Esophagus (tissue), 2 donors: ENCODE results near the gene FMNL2. TPM values are rescaled to one million over a fixed set of nuclear protein-coding genes. Genes with fewer than 3 reads are reported as not detected.
"Not testable (repeated sequence)": the region's sequence is repeated elsewhere in the genome, so short reads cannot be mapped to it uniquely, and the experiment has no call there.

Experiments
- H3K27ac ChIP-seq, 2 donors: one replicate each; pipeline ENCODE4 v1.5.1; 2013; ENCODE audit warnings: low read depth in 2 of 2, mild to moderate bottlenecking in 2 of 2, inconsistent platforms in 1 of 2, low read length in 1 of 2, moderate library complexity in 1 of 2
- H3K27me3 ChIP-seq, 2 donors: one replicate each; pipeline ENCODE4 v1.6.1; 2013; ENCODE audit warnings: low read length in 2 of 2, control low read depth in 1 of 2, mild to moderate bottlenecking in 1 of 2; ENCODE audit not compliant: insufficient read depth in 2 of 2, control insufficient read depth in 1 of 2
- H3K36me3 ChIP-seq, 2 donors: one replicate each; pipeline ENCODE4 v1.6.1; 2013; ENCODE audit warnings: low read length in 1 of 2; ENCODE audit not compliant: control insufficient read depth in 2 of 2, insufficient read depth in 2 of 2
- H3K4me1 ChIP-seq, 2 donors: one replicate each; pipeline ENCODE4 v1.6.1; 2013; ENCODE audit warnings: low read length in 1 of 2; ENCODE audit not compliant: control insufficient read depth in 2 of 2, insufficient read depth in 2 of 2
- H3K4me3 ChIP-seq, 2 donors: one replicate each; pipeline ENCODE4 v1.5.1; 2013; ENCODE audit warnings: low read length in 2 of 2, mild to moderate bottlenecking in 2 of 2, low read depth in 1 of 2, moderate library complexity in 1 of 2
- H3K9me3 ChIP-seq, 2 donors: one replicate each; pipeline ENCODE4 v1.6.1; 2013; ENCODE audit warnings: mild to moderate bottlenecking in 2 of 2, low read depth in 1 of 2, low read length in 1 of 2, moderate library complexity in 1 of 2; ENCODE audit not compliant: control insufficient read depth in 2 of 2, insufficient read depth in 1 of 2
- WGBS, 2 donors: extraction: QIAGEN DNeasy Blood & Tissue Kit; methylation state at CpG; one replicate each; pipeline ENCODE4 v1.1.7; 2013; 5-methylcytosine and 5-hydroxymethylcytosine counted together
- polyA plus RNA-seq, 2 donors: library from polyadenylated mRNA; stranded (reverse); fragments of 200-250 nt; gene quantifications; one replicate each; pipeline ENCODE4 v1.2.3, GENCODE V29; 2013
- donor health status: healthy with polysubstance abuse.
- donor health status: Bipolar disorder and iron deficiency.

FMNL2 gene
- polyA plus RNA-seq, 2 donors = 4.2 to 5.3 TPM

DNA sequence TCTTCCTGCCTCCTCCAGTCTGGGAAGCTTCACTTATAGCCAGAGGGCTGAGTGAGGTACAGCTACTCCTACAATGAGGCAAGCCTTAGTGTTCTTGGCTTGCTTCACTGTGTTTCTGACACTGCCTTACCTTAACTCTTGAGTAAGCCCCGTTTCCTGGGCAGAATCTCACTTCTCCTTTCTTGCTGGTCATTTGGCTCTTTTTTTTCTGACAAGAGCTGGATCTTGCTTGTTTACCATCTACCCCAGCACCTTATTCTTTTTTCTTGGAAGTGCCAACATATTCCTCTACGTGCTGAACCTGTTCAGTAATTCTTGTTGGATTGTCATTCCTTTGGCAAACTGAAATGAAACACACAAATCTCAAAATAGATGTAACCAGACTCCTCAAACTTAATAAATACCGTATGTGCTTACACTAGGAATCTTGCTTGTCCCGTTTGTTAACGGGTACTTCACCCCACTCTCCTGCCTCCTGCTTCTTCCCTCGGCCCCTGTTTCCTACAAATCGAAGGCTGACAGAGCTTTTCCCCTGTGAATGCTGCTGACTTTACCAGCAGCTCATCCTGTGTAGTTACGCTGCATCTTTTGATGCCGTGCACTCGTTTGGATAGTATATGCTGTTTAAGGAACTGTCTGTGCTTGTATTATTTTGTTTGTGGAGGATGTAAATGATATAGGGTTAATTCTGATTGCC lies 132.2 kb downstream of the FMNL2 start:
- Histone ChIP-seq H3K27me3 (no peaks in the 10 kb centered on the region), H3K4me3 (no peak overlapping the region), H3K36me3 (no peaks in the 10 kb centered on the region), H3K27ac (peak overlapping the region in 1 of 2 donors; percentile 46), H3K9me3 (no peaks in the 10 kb centered on the region), H3K4me1 (peaks cover 0 to 8% of the 10 kb centered on the region in 2 donors)
- WGBS, 2 donors = 36 to 46% methylated on average over 10 of the region's 10 CpGs

DNA sequence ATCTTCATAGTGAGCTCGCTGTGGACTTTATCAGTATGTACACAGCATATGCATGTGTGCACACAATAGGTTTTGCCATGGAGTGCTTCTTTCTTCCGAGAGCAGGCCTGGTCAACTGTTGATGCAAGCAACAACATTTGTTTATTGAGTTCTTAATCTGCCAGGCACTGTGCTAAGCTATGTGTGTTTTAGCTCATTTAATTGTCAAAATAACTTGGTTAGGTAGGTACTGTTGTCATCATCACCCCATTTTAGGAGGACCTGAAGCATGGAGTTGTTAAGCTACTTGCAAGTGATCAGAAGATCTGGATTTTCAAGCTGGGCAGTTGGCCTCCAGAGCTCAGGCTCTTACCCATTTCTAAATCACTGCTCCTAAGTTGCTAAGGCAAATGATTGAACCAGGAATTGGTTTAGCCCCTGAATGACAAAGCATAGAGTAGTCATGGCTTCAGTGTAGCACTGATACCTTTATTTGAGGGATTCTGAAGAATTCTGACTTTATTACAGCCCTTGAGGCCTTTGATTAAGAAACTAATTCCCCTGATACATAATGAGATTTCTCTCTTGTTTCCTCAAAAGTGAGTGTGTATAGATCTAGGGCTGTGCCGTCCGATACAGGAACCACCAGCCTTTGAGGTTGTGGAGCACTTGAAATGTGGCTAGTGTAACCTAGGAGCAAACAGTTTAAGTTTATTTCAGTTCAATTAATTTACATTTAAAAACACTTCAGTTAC lies 132.9 kb downstream of the FMNL2 start:
- no peaks in the 10 kb centered on the region for H3K36me3 ChIP-seq
- H3K4me3 ChIP-seq = no peak overlapping the region
- WGBS, 2 donors = 71 to 76% methylated on average over 4 of the region's 4 CpGs
- peak overlapping the region in 1 of 2 donors; percentile 9 for H3K27ac ChIP-seq
- no peaks in the 10 kb centered on the region for H3K27me3 ChIP-seq
- H3K9me3 ChIP-seq = no peaks in the 10 kb centered on the region
- H3K4me1 ChIP-seq = peaks cover 0 to 8% of the 10 kb centered on the region in 2 donors

GRCh38 chr2:152468899-152469692 lies 134.1 kb downstream of the FMNL2 start:
- Histone ChIP-seq H3K4me3 (no peak overlapping the region), H3K27ac (no peak overlapping the region), H3K4me1 (peaks cover 0 to 8% of the 10 kb centered on the region in 2 donors), H3K27me3 (no peaks in the 10 kb centered on the region), H3K36me3 (no peaks in the 10 kb centered on the region), H3K9me3 (no peaks in the 10 kb centered on the region)
- 34 to 35% methylated on average over 8 of the region's 8 CpGs for WGBS, 2 donors

GRCh38 chr2:152470861-152471854 lies 136.2 kb downstream of the FMNL2 start:
- no peaks in the 10 kb centered on the region for H3K9me3 ChIP-seq
- no peak overlapping the region for H3K4me3 ChIP-seq
- 51 to 65% methylated on average over 12 of the region's 12 CpGs for WGBS, 2 donors
- no peaks in the 10 kb centered on the region for H3K27me3 ChIP-seq
- H3K27ac ChIP-seq = no peak overlapping the region
- peaks cover 0 to 8% of the 10 kb centered on the region in 2 donors for H3K4me1 ChIP-seq
- H3K36me3 ChIP-seq = no peaks in the 10 kb centered on the region

GRCh38 chr2:152472481-152472887 lies 137.5 kb downstream of the FMNL2 start:
- Histone ChIP-seq H3K4me1 (peaks cover 0 to 6% of the 10 kb centered on the region in 2 donors), H3K36me3 (no peaks in the 10 kb centered on the region), H3K4me3 (no peak overlapping the region), H3K9me3 (no peaks in the 10 kb centered on the region), H3K27ac (no peak overlapping the region), H3K27me3 (no peaks in the 10 kb centered on the region)
- 85 to 97% methylated on average over 1 of the region's 1 CpG for WGBS, 2 donors

DNA sequence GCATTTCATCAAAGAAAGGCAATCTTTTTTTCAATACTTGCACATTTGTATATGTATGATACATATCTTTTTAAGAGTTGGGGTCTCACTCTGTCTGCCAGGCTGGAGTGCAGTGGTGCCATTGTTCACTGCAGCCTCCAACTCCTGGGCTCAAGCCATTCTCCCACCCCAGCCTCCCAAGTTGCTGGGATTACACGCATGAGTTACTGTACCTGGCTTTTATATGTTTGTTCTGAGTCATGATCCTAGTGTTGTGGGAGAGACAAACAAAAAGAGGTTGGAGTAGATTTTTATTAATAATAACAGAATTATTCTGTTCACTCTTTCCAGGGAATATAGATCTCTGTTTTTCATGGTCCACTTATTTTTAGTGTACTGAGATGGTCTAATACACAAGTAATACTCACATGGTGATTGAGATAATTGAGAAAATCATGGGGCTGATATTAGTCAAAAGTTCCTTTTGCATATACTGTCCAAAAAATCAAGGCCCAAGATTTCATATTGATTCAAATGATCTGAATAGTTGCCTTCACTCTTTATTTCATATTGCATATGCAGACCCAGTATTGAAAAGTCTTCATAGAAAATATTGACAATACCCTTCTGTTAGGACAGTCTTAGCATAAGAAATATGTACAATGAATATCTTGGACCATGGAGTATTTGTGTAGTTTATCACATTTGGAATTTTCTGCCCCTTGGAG lies 138.3 kb downstream of the FMNL2 start:
- no peak overlapping the region for H3K27ac ChIP-seq
- H3K27me3 ChIP-seq = no peaks in the 10 kb centered on the region
- H3K4me3 ChIP-seq = no peak overlapping the region
- WGBS, 2 donors = 58 to 61% methylated on average over 1 of the region's 1 CpG
- H3K36me3 ChIP-seq = no peaks in the 10 kb centered on the region
- H3K9me3 ChIP-seq = no peaks in the 10 kb centered on the region
- peaks cover 0 to 6% of the 10 kb centered on the region in 2 donors for H3K4me1 ChIP-seq

DNA sequence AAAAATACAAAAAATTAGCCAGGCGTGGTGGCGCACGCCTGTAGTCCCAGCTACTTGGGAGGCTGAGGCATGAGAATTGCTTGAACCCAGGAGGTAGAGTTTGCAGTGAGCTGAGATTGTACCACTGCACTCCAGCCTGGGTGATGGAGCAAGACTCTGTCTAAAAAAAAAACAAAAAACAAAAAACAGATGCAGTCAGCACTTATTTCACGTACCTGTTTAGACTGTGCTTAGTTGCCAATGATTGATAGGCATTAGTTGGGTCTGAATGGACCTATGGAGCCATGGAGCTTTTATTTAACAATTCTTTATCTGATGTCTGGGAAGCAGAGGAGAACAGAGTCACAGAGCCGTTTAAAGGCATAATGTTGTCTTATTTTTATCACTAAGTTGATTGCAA lies 139.5 kb downstream of the FMNL2 start:
- 83 to 90% methylated on average over 5 of the region's 5 CpGs for WGBS, 2 donors
- H3K9me3 ChIP-seq, H3K36me3 ChIP-seq, H3K27ac ChIP-seq, H3K4me1 ChIP-seq, H3K27me3 ChIP-seq, H3K4me3 ChIP-seq: not testable (repeated sequence)

DNA sequence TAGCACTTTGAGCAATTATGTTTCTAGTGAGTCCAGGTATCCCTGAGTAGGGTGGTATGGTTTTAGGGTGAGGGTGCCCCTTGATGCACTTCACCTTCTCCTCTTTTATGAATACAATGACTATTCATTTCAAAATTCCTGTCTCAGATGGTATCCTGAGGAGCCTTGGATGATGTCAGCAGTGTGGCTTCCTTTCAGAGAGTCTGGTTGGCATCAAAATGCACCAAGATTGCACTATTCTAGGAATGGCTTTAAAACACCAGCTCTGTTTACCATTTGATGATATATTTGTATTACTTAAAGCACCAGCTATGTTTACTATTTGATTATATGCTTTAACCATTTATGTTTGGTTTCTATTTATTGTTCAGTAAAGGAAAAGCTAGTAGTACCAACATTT lies 141.0 kb downstream of the FMNL2 start:
- no peak overlapping the region for H3K27ac ChIP-seq
- no peaks in the 10 kb centered on the region for H3K4me1 ChIP-seq
- H3K4me3 ChIP-seq = no peak overlapping the region
- no peaks in the 10 kb centered on the region for H3K27me3 ChIP-seq
- no peaks in the 10 kb centered on the region for H3K36me3 ChIP-seq
- H3K9me3 ChIP-seq = no peaks in the 10 kb centered on the region
